ENCODE measurements around the gene PARP16. TPM values are rescaled to one million over a fixed set of nuclear protein-coding genes. Genes with fewer than 3 reads are reported as not detected.

Gene PARP16, protein sequence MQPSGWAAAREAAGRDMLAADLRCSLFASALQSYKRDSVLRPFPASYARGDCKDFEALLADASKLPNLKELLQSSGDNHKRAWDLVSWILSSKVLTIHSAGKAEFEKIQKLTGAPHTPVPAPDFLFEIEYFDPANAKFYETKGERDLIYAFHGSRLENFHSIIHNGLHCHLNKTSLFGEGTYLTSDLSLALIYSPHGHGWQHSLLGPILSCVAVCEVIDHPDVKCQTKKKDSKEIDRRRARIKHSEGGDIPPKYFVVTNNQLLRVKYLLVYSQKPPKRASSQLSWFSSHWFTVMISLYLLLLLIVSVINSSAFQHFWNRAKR
- 10 to 100 TPM; 11.7 to 19.7 TPM for total RNA-seq

GRCh38 chr15:65286704-65287519 is at the start of gene PARP16:
Gene PARP16 (minus strand): TSS chr15:65286883. CDS start chr15:65286426, 457 bp downstream.
- ATAC-seq = peak; percentile 97
- Mint-ChIP-seq H3K27ac (peak within 1 kb of the TSS; percentile 86), H3K4me1 (peaks cover 25% of the 10 kb centered on the region), H3K36me3 (peaks cover 2% of the 10 kb centered on the region), H3K27me3 (no peaks in the 10 kb centered on the region), H3K4me3 (peak within 1 kb of the TSS; percentile 81), H3K9me3 (ENCODE audit: low read depth) (no peaks in the 10 kb centered on the region)
- peak; percentile 95 for DNase-seq
- CTCF ChIA-PET = interaction anchor here (0.5 to 4.6 kb wide), 11 partner anchors 8 to 293 kb away, joined by 3 to 25 read pairs (median 7); partner anchors contain the start of genes CILP, CLPX, RNU5A-1 and RNU5B-1

- ATAC-seq = no peak
- Mint-ChIP-seq H3K4me3 (no peak overlapping the region), H3K27ac (no peak overlapping the region), H3K4me1 (peaks cover 4% of the 10 kb centered on the region), H3K36me3 (no peaks in the 10 kb centered on the region), H3K27me3 (peaks cover 6% of the 10 kb centered on the region), H3K9me3 (ENCODE audit: low read depth) (no peaks in the 10 kb centered on the region)
- no peak for DNase-seq
- CTCF ChIA-PET = no interaction called here
These were observed 48.8 kb upstream of the PARP16 start for GRCh38 chr15:65335278-65336055.

DNA sequence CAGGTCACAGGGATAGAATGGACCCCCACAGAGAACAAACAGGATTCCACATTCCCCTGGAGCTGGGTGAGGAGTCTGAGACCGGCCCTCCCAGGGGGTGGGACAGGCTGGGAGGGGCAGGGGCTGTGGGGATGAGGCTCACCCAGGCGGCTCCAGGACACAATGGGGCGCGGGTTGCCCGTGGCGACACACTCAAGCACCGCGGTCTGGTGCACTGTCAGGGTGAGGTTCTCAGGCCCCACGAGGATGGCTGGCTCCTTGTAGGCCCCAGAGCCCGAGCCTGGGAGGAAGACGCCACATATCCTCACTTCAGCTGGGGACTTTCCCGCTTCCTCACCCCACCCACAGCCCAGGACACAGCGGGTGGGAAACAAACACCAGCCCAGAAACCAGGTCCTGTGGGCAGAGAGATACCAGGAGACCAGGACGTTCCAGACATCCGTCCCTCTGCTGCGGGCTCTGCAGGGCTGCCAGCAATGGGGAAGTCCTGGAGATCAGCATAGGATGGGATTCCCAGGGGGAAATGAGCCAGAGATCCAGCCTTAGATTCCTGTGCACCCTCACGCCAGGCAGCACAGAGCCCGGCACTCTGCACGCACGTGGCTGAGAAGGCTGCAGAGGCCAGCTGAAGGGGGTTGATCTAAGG is 48.0 kb upstream of the PARP16 start:
- H3K27ac Mint-ChIP-seq = no peak overlapping the region
- CTCF ChIA-PET = no interaction called here

GRCh38 chr15:65333856-65334255 is 47.2 kb upstream of the PARP16 start:
- H3K4me1 Mint-ChIP-seq = no peaks in the 10 kb centered on the region
- no peak overlapping the region for H3K27ac Mint-ChIP-seq
- no peak overlapping the region for H3K4me3 Mint-ChIP-seq
- H3K36me3 Mint-ChIP-seq = no peaks in the 10 kb centered on the region
- CTCF ChIA-PET = no interaction called here
- DNase-seq = no peak
- no peaks in the 10 kb centered on the region for H3K9me3 Mint-ChIP-seq (ENCODE audit: low read depth)
- no peak for ATAC-seq
- peaks cover 3% of the 10 kb centered on the region for H3K27me3 Mint-ChIP-seq

More for the DNA sequence above, 48.0 kb upstream of the PARP16 start:
- H3K27me3 Mint-ChIP-seq = peaks cover 3% of the 10 kb centered on the region
- H3K4me3 Mint-ChIP-seq = no peak overlapping the region
- ATAC-seq (no peak), DNase-seq (no peak)
- H3K36me3 Mint-ChIP-seq = no peaks in the 10 kb centered on the region
- peaks cover 2% of the 10 kb centered on the region for H3K4me1 Mint-ChIP-seq
- H3K9me3 Mint-ChIP-seq (ENCODE audit: low read depth) = no peaks in the 10 kb centered on the region

DNA sequence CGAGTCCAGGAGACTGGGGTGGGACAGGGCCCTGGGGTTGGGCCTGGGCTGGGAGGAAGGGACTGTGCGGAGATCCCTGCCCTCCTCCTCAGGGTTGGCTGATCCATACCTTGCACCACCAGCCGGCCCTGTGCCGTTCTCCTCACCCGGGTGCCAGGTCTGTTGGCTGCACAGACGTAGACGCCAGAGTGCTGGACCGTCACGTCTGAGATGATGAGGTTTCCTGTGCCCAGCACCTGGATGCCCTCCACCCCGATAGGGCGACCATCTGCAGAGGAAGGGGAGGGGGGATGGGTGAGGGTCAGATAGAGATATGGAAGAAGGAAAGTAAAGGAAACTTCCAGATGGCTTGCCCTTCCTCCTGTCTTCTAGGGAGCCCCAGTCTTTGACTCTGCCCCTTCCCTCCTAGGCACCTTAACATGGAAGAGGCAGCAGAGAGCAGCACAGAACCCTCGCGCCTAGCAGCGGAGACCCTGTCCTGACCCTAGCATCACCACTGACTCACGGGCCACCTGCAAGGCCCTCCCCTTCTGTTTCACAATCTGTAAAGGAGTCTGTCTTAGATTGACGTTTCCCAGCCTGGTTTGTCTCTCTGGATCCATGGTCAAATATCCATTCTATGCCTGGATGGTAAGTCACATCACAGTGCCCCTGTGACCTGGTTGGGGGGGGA is 46.6 kb upstream of the PARP16 start:
- H3K27me3 Mint-ChIP-seq = no peaks in the 10 kb centered on the region
- ATAC-seq = no peak
- no peak overlapping the region for H3K27ac Mint-ChIP-seq
- H3K9me3 Mint-ChIP-seq (ENCODE audit: low read depth) = no peaks in the 10 kb centered on the region
- H3K36me3 Mint-ChIP-seq = no peaks in the 10 kb centered on the region
- CTCF ChIA-PET = no interaction called here
- no peaks in the 10 kb centered on the region for H3K4me1 Mint-ChIP-seq
- H3K4me3 Mint-ChIP-seq = no peak overlapping the region
- no peak for DNase-seq

- CTCF ChIA-PET = interaction anchor here (1.8 kb wide), 1 partner anchor 61 kb away, joined by 3 read pairs; no protein-coding TSS in a partner anchor
- Mint-ChIP-seq H3K4me3 (no peak overlapping the region), H3K27ac (no peak overlapping the region), H3K9me3 (ENCODE audit: low read depth) (no peaks in the 10 kb centered on the region), H3K36me3 (no peaks in the 10 kb centered on the region), H3K4me1 (no peaks in the 10 kb centered on the region), H3K27me3 (peaks cover 4% of the 10 kb centered on the region)
- ATAC-seq (no peak), DNase-seq (no peak)
These were observed 45.9 kb upstream of the PARP16 start for GRCh38 chr15:65332391-65333147.

GRCh38 chr15:65331811-65332210 is 45.1 kb upstream of the PARP16 start:
- no peaks in the 10 kb centered on the region for H3K9me3 Mint-ChIP-seq (ENCODE audit: low read depth)
- ATAC-seq (no peak), DNase-seq (no peak)
- H3K36me3 Mint-ChIP-seq = no peaks in the 10 kb centered on the region
- CTCF ChIA-PET = interaction anchor here (1.8 kb wide), 1 partner anchor 60 kb away, joined by 3 read pairs; no protein-coding TSS in a partner anchor
- no peak overlapping the region for H3K4me3 Mint-ChIP-seq
- peaks cover 4% of the 10 kb centered on the region for H3K27me3 Mint-ChIP-seq
- no peaks in the 10 kb centered on the region for H3K4me1 Mint-ChIP-seq
- H3K27ac Mint-ChIP-seq = no peak overlapping the region

GRCh38 chr15:65330934-65331645 is 44.4 kb upstream of the PARP16 start:
- CTCF ChIA-PET = interaction anchor here (1.6 to 1.8 kb wide), 2 partner anchors 54 to 60 kb away, joined by 3 to 4 read pairs; no protein-coding TSS in a partner anchor
- Mint-ChIP-seq H3K36me3 (no peaks in the 10 kb centered on the region), H3K27ac (no peak overlapping the region), H3K4me1 (no peaks in the 10 kb centered on the region), H3K27me3 (peaks cover 4% of the 10 kb centered on the region), H3K9me3 (ENCODE audit: low read depth) (no peaks in the 10 kb centered on the region), H3K4me3 (no peak overlapping the region)
- no peak for DNase-seq
- no peak for ATAC-seq

DNA sequence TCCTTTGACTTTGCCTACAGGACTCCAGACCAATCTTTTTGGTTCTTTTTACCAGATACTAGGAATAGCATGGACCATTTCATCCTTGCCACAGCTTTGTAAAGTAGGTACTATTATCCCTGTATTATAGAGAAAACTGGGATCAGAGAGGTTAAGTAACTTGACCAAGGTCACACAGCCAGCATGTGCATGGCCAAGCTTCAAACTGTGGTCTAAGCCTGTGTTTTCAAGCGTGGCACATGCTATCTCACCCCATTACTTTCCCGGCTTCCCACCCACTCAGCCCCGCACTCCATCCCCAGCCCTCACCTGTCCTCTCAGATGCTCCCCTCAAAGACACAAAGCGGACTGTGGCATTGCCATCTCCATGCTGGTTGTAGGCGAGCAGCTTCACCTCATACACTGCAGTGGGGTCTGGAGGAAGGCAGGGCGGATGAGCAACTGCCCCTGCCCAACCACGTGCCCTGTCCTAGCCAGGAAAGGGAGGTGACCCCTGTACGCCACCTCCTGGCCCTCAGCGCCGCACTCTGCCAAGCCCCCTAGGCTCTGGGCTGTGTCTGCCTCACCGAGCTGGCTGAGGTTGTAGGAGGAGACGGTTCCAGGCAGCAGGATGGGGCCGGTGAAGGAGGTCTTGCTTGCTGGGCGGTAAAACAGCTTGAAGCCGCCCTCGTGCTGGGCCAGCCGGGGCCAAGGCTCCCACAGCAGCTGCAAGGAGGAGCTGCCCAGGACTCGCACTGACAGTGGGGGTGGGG is 43.5 kb upstream of the PARP16 start:
- CTCF ChIA-PET = interaction anchor here (1.6 to 1.8 kb wide), 2 partner anchors 55 to 59 kb away, joined by 3 to 4 read pairs; no protein-coding TSS in a partner anchor
- peaks cover 4% of the 10 kb centered on the region for H3K27me3 Mint-ChIP-seq
- H3K9me3 Mint-ChIP-seq (ENCODE audit: low read depth) = no peaks in the 10 kb centered on the region
- ATAC-seq (no peak), DNase-seq (no peak)
- H3K4me3 Mint-ChIP-seq = no peak overlapping the region
- no peak overlapping the region for H3K27ac Mint-ChIP-seq
- no peaks in the 10 kb centered on the region for H3K36me3 Mint-ChIP-seq
- no peaks in the 10 kb centered on the region for H3K4me1 Mint-ChIP-seq

DNA sequence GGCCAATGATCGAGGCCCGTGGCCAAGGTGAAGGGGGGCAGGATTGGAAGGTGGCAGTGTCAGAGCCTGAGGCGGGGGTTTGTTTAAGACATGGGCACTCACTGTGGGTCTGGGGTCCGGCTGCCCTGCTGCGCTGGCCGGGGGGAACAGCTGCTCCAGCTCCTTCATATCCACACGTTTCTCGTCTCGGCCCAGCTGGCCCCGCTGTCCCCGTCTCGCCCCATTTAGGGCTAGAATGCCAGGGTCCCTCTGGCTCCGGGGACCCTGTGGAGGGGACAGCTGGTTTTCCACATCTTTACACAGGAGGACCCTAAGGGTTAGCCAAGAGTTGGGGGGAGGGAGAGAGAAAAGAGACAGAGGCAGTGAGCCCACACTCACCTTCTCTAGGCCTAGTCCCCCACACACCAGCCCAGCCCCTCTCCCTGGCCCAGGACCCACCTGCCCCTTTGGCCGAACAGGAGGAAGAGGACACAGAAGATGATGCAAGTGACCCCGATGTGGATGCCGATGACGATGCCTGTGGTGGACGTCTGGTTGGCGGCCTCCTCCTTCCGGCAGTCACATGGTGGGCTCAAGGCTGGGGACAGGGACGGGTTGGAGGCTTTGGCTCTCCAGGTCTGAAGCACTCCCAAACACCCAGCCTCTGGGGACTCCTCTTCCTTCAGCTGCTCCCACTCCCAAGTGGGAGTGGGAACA is 42.8 kb upstream of the PARP16 start:
- no peak for DNase-seq

More for the DNA sequence above, 42.8 kb upstream of the PARP16 start:
- CTCF ChIA-PET = interaction anchor here (1.6 kb wide), 1 partner anchor 56 kb away, joined by 4 read pairs; no protein-coding TSS in a partner anchor
- ATAC-seq = no peak
- no peak overlapping the region for H3K4me3 Mint-ChIP-seq
- no peaks in the 10 kb centered on the region for H3K36me3 Mint-ChIP-seq
- peaks cover 4% of the 10 kb centered on the region for H3K27me3 Mint-ChIP-seq
- no peaks in the 10 kb centered on the region for H3K4me1 Mint-ChIP-seq
- H3K9me3 Mint-ChIP-seq (ENCODE audit: low read depth) = no peaks in the 10 kb centered on the region
- H3K27ac Mint-ChIP-seq = no peak overlapping the region
